Choroid plexus epithelial cell (primary cell): ENCODE results near the gene NMNAT3.
A peak's percentile ranks its signal among the peaks of the same experiment; 100 is the strongest.

Experiments used
- DNase-seq: peaks from one replicate; pipeline ENCODE4 v3.0.0-alpha.2; 2010; ENCODE audit warnings: low read depth
- H3K4me3 ChIP-seq: 2 replicates; pipeline ENCODE4 v1.5.1; 2011; ENCODE audit warnings: low read depth, mild to moderate bottlenecking, control low read depth, low read length, moderate library complexity
- TF ChIP-seq, protein P1 (sequence below): conservative IDR thresholded peaks from 2 replicates; pipeline ENCODE4 v1.5.1; 2011; ENCODE audit warnings: low read depth, mild to moderate bottlenecking, control low read depth, inconsistent platforms, low read length, moderate library complexity

Gene NMNAT3

GRCh38 chr3:139527265-139527664, 150.5 kb downstream of the NMNAT3 start:
- no peak for DNase-seq
- no peak overlapping the region for H3K4me3 ChIP-seq
- TF ChIP-seq, protein P1, sequence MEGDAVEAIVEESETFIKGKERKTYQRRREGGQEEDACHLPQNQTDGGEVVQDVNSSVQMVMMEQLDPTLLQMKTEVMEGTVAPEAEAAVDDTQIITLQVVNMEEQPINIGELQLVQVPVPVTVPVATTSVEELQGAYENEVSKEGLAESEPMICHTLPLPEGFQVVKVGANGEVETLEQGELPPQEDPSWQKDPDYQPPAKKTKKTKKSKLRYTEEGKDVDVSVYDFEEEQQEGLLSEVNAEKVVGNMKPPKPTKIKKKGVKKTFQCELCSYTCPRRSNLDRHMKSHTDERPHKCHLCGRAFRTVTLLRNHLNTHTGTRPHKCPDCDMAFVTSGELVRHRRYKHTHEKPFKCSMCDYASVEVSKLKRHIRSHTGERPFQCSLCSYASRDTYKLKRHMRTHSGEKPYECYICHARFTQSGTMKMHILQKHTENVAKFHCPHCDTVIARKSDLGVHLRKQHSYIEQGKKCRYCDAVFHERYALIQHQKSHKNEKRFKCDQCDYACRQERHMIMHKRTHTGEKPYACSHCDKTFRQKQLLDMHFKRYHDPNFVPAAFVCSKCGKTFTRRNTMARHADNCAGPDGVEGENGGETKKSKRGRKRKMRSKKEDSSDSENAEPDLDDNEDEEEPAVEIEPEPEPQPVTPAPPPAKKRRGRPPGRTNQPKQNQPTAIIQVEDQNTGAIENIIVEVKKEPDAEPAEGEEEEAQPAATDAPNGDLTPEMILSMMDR = no peak

DNA sequence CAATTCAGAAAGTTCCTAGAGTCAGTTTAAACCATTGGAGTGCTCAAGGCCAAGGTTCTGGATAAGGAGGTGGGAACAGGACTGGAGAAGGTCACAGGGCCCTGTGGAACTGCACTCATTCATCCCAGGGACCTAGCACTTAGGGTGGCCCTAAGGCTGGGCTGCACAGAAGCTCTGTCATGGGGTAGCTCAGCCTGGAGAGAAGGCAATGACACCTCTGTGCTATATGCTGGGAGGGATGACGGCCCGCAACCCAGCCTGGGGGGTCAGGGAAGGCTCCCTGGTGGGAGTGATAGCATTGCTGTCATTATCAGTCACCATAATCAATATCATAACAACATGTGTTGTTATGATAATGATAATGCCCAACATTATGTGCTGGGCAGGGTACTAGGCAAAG, 151.6 kb downstream of the NMNAT3 start:
- H3K4me3 ChIP-seq = no peak overlapping the region
- TF ChIP-seq, protein P1 = no peak
- DNase-seq = no peak

DNA sequence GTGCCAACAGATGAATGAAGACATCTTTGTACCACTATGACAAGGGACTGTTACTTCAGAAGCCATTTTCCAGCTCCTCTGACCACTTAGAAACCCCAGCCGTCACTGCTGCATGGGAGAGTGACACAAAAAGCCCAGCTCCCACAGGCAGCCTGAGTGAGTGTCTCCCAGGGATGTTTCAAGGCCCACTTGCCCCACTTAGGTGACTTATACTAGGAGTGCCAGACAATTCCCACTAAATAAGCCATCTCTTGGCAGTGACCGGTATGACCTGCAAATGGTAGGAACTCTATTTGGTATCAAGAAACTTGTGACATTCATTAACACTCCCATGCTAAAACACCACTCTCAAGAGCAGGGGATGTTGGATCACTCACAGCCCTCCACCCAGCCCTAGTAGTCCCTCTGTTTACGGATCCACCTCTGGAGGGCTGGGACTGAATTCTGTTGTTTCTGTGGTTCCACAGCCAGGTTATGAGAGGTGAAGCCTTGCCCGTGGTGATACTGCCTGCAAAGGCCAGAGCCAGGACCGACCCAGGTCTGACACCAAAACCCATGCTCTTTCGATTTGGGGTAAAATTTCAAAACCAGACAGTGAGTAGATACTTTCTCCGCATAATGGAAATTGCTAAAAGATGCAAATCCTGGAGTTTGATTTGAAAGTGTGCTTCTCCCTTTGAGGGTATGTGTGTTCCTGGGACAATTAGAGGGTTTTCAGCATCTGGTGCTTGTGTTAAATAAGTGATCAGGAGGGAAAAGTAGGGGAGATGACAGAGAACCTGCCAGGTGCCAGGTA, 152.7 kb downstream of the NMNAT3 start:
- no peak overlapping the region for H3K4me3 ChIP-seq

GRCh38 chr3:139523718-139524117, 154.1 kb downstream of the NMNAT3 start:
- H3K4me3 ChIP-seq = no peak overlapping the region
- TF ChIP-seq, protein P1 = no peak
- no peak for DNase-seq

More for the DNA sequence above, 152.7 kb downstream of the NMNAT3 start:
- TF ChIP-seq, protein P1 = no peak
- DNase-seq = no peak

DNA sequence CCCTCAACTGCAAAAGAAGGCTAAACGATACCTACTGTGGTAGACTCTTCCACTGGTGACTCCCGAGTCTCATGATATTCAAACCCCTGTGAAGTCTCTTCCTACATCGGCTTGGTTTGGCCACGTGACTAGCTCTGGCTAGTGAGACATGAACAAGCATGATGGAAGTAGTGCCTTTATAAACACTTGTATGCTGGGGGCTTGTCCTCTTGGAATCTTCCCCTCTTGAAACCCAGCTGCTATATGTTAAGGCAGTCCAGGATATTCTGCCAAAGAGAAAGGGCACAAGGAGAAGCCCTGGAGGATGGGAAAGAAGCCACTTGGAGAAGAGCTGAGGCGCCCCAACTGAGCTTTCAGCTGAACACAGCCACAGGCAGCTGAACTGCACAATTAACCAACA, 154.6 kb downstream of the NMNAT3 start:
- DNase-seq = no peak
- no peak overlapping the region for H3K4me3 ChIP-seq
- TF ChIP-seq, protein P1 = no peak

DNA sequence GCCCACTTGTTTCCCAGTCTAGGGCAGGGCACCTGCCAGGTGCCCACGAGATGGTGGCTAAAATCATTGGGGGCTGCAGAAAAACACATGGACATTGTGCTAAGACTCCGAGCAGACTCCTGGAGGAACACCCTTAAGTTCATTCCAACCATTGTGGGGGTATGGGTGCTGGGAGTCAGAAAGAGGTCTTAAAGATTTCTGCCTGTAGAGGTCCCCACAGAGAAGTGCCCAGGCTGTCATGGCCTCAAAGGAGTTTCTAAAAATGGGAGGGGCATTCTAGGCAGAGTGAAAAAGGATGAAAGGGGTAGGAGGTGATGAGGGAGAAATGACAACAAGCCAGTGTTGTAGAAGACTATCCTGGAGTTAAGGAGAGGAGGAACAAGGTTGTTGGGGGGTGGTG, 155.4 kb downstream of the NMNAT3 start:
- TF ChIP-seq, protein P1 = peak; percentile 46
- no peak overlapping the region for H3K4me3 ChIP-seq
- DNase-seq = no peak

GRCh38 chr3:139521816-139522215, 156.0 kb downstream of the NMNAT3 start:
- H3K4me3 ChIP-seq = no peak overlapping the region
- TF ChIP-seq, protein P1 = no peak
- DNase-seq = no peak
